Inferior parietal cortex (tissue), 1 donor: ENCODE measurements around the gene CALHM1.
"Not testable (repeated sequence)": the region's sequence is repeated elsewhere in the genome, so short reads cannot be mapped to it uniquely, and the experiment has no call there.

Source experiments
- DNase-seq: peaks from one replicate; pipeline ENCODE4 v3.0.0-alpha.2; 2016; ENCODE audit errors: extremely low spot score

CALHM1 gene

GRCh38 chr10:103486635-103487409 lies 28.1 kb upstream of the CALHM1 start:
- DNase-seq = not testable (repeated sequence)

GRCh38 chr10:103481974-103482531 lies 23.4 kb upstream of the CALHM1 start:
- DNase-seq = peak; percentile 49

GRCh38 chr10:103480521-103480920 lies 21.8 kb upstream of the CALHM1 start:
- no peak for DNase-seq

- no peak for DNase-seq
Measured at GRCh38 chr10:103479135-103479534, 20.4 kb upstream of the CALHM1 start, which contains the start of gene CALHM3. TSS of gene CALHM3 (minus strand) at chr10:103479240. CDS start at chr10:103479032, 208 bp downstream.

- no peak for DNase-seq
Measured at GRCh38 chr10:103478671-103479070, 20.0 kb upstream of the CALHM1 start.

- no peak for DNase-seq
Measured at GRCh38 chr10:103476046-103476768, 17.5 kb upstream of the CALHM1 start.

- no peak for DNase-seq
Measured at GRCh38 chr10:103475437-103475836, 16.7 kb upstream of the CALHM1 start.

GRCh38 chr10:103474077-103474476 lies 15.4 kb upstream of the CALHM1 start:
- no peak for DNase-seq

GRCh38 chr10:103473261-103473671 lies 14.6 kb upstream of the CALHM1 start:
- no peak for DNase-seq

GRCh38 chr10:103472005-103472404 lies 13.3 kb upstream of the CALHM1 start:
- no peak for DNase-seq

GRCh38 chr10:103470761-103471653 lies 12.3 kb upstream of the CALHM1 start:
- DNase-seq = no peak

- no peak for DNase-seq
Measured at GRCh38 chr10:103469201-103469600, 10.5 kb upstream of the CALHM1 start.

- no peak for DNase-seq
Measured at GRCh38 chr10:103467406-103467805, 8.7 kb upstream of the CALHM1 start.

GRCh38 chr10:103466734-103467133 lies 8.0 kb upstream of the CALHM1 start:
- DNase-seq = no peak

GRCh38 chr10:103465411-103466179 lies 6.9 kb upstream of the CALHM1 start:
- no peak for DNase-seq

- DNase-seq = no peak
Measured at GRCh38 chr10:103463499-103463898, 4.8 kb upstream of the CALHM1 start.

- no peak for DNase-seq
Measured at GRCh38 chr10:103459615-103460014, 915 bp upstream of the CALHM1 start.

- DNase-seq = no peak
Measured at GRCh38 chr10:103457896-103458583, 660 bp downstream of the CALHM1 start.

GRCh38 chr10:103457176-103457712 lies 1.5 kb downstream of the CALHM1 start:
- no peak for DNase-seq

GRCh38 chr10:103456074-103456660 lies 2.5 kb downstream of the CALHM1 start:
- no peak for DNase-seq
